ENCODE measurements around the gene SH2D2A.
A peak's percentile ranks its signal among the peaks of the same experiment; 100 is the strongest.
"Not testable (repeated sequence)": the region's sequence is repeated elsewhere in the genome, so short reads cannot be mapped to it uniquely, and the experiment has no call there.

SH2D2A gene

DNA sequence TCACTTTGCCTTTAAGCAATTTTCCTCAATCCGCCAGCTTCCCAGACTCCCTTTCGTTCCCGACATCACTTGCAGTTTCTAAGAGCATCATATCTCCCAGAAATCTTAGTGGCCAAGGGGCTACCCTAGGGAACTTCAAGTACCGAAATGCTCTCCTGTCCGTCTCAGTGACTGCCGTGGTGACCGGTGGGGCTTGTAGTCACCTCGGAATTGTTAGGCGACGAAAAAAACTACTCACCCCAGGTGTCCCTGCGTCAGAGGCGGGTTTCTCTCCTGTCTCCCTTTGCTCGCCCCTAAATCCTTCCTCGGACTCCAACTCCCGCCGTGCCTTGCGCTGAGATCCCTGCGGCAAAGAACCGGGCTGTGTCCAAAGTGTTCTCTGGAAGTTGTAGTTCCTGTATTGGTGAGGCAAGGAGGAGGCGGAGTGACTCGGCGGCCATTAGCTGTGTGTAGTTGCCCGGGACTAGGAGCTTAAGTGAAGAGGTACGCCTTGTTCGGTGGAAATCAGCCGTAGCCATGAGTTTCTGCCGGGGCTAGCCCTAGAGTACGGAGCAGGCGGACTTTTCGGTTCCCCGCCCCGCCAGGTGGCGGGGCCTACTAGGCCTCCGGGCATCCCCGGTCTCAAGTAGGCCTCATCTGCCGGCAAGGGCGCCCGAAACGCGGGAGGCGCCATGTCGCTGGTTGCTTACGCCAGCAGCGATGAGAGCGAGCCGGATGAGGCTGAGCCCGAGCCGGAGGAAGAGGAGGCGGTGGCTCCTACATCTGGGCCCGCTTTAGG is 49.4 kb downstream of the SH2D2A start, which contains the start of gene PRCC:
Gene PRCC, plus strand, starts transcription at position 435 of the 778 bp plus-strand sequence. Its CDS starts 237 bp downstream, at position 672.
- DNase-seq = peak; percentile 100

DNA sequence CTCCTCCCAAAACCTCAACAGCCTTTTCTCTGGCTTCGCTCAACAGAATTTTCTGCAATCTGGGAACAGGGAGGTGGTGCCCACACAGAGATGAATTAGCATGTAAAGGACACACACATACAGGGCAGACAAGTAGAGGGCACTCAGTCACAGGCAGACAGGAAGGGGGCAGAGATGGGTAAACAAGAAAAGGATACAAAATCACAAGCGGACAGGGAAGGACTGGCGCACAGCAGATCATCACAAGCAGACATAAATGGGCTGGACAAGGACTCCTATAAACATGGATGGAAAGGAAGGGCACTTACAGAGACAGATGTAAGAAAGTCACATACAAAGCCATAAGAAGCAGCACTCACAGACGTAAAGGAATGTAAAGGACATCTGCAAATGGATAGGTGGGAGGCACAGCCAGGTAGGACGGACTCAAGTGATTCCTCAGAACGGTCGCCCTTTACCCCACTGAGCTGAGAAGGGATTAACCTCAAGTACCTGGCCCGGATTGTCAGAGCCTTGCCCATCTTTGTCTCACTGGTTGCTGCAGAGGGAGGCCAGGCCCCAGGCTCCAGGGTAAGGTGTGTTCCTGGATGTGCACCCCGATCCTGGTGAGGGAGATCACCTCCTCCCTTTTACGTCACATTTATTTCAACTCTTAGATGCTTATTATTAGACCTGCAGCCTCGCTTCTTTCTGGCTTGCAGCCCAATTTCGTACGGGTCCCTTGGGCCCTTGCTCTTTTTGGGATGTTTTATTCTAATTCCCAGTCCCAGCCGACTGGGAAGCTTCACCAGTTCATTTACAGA is 50.1 kb downstream of the SH2D2A start:
- DNase-seq = peak; percentile 34

DNA sequence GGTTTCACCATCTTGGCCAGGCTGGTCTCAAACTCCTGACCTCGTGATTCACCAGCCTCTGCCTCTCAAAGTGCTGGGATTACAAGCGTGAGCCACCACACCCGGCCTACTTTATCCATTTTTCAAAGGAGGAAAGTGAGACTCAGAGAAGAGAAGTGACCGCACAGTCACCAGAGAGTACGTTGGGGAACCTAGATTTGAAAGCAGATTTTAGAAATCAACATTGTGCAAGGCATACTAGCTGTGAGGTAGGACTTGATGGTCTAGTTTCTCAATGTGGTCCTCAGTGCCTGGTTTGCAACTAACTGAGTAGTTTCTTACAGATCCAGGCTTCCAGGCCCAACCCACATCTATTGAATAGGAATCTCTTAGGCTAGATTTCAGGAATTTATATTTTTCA is 51.0 kb downstream of the SH2D2A start:
- peak; percentile 24 for DNase-seq

DNA sequence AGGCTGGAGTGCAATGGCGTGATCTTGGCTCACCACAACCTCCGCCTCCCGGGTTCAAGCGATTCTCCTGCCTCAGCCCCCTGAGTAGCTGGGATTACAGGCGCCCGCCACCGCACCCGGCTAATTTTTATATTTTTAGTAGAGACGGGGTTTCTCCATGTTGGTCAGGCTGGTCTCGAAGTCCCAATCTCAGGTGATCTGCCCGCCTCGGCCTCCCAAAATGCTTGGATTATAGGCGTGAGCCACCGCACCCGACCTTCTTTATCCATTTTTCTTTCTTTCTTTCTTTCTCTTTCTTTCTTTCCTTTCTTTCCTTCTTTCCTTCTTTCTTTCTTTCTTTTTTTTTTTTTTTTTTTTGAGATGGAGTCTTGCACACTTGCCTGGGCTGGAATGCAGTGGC is 51.5 kb downstream of the SH2D2A start:
- not testable (repeated sequence) for DNase-seq

DNA sequence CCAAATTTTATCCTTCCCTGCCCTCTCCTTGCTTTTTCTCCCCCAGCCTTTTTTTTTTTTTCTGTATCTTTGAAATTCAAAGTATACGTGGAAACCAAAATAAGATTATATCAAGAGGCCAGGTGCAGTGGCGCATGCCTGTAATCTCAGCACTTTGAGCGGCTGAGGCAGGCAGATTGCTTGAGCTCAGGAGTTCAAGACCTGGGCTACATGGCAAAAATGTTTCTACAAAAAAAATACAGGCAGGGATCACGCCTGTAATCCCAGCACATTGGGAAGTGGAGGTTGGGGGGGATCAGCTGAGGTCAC is 55.9 kb downstream of the SH2D2A start:
- DNase-seq = no peak

DNA sequence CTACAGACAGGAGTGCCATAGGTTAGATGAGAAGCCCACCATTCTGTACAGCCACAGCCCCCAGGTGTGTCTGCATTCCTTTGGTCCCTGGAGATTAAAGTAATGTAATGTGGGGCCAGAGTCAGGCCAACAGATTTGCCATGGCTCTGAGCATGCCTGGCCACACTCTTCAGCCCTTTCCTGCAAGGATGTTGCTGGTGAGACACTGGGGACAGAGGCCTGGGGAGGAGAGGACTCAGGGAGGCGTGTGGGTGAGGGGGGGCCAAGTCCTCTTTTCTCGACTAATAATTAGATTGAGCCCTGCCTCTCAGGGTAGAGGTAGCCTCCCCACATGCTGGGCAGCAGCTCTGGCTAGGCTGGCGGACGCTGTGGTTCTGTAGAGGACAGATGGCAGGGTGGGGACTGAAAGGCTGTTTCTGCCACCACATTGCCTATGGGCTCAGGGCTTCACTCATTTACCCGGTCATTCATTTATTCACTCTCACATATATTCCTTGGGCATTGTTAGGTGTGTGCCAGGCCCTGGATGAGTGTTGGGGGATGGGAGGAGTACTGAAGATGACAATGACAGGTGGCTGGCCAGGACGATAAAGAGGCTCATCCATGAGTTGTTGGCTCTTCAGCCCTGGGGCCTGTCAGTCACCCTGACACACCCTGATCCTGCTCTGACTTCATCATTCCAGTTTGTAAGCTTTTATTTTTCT is 56.4 kb downstream of the SH2D2A start:
- peak; percentile 45 for DNase-seq

DNA sequence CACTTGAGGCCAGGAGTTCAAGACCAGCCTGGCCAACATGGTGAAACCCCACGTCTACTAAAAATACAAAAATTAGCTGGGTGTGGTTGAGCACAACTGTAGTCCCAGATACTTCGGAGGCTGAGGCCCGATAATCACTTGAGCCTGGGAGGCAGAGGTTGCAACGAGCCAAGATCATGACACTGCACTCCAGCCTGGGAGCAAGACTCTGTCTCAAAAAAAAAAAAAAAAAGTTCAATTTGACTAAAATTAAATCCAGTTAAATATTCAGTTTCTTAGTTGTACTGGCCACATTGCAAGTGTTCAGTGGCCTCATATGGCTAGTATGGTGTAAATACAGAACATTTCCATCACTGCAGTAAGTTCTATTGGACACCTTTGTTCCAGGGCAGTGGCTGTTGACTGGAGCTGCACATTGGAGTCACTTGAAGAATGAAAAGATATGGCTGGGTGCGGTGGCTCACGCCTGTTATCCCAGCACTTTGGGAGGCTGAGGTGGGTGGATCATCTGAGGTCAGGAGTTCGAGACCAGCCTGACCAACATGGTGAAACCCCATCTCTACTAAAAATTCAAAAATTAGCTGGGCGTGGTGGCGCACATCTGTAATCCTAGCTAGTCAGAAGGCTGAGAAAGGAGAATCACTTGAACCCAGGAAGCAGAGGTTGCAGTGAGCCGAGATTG is 58.9 kb downstream of the SH2D2A start:
- peak; percentile 92 for DNase-seq

DNA sequence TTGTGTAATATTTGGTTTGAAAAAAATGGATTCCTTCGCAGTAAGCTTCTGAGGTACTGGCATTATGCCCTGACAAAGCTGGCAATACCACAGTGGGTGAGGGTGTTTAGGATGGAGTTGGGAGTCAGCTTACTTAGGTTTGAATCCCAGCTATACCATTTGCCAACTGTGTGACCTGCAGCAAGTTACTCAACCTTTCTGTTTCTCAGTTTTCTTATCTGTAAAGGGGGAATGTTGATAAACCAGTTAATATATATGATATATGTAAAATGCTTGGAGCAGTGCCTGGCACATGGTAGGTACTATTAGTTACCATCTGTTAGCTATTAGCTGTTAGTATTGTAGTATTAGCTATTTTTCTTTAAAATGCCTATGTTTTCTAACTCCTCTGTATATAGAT is 60.3 kb downstream of the SH2D2A start:
- peak; percentile 46 for DNase-seq

Measured in hematopoietic multipotent progenitor cell treated with erythropoietin and hydrocortisone succinate and interleukin-3 and kit ligand, for 8 days (in vitro differentiated cells).